NCI-H82 (cell line): ENCODE measurements around the gene C1orf174.

ENCODE experiments used
- DNase-seq: peaks from one replicate; lab custom pipeline; 2025; lab: John Stamatoyannopoulos, UW

The C1orf174 gene

GRCh38 chr1:3868464-3869006, 31.5 kb downstream of the C1orf174 start:
- no peak for DNase-seq

GRCh38 chr1:3865606-3866160, 34.4 kb downstream of the C1orf174 start:
- DNase-seq: peak; percentile 55

GRCh38 chr1:3864884-3865283, 35.2 kb downstream of the C1orf174 start:
- no peak for DNase-seq

DNA sequence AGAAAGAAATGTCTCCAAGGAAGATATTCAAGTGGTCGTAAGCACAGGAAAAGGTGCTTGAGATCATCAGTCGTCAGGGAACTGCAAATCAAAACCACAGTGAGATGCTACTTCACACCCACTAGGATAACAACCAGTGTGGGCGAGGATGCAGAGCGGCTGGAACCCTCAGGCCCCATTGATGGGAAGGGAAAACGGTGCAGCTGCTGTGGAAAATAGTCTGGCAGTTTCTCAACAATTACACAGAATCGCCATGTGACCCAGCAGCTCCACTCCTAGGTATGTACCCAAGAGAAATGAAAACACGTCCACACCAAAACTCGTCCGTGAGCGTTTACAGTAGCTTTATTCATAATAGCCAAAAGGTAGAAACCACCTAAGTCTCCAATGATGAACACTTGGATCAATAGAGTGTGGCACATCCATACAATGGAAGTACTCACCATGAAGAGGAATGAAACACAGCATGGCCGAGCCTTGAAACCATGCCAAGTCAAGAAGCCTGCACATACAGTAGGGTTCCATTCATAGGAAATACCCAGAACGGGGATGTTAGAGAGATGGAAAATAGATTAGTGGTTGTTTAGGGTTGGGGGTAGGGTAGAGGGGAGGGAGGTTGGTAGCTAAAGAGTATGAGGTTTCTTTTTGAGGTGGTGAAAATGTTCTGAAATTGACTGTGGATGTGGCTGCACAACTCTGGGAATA, 36.7 kb downstream of the C1orf174 start:
- no peak for DNase-seq

DNA sequence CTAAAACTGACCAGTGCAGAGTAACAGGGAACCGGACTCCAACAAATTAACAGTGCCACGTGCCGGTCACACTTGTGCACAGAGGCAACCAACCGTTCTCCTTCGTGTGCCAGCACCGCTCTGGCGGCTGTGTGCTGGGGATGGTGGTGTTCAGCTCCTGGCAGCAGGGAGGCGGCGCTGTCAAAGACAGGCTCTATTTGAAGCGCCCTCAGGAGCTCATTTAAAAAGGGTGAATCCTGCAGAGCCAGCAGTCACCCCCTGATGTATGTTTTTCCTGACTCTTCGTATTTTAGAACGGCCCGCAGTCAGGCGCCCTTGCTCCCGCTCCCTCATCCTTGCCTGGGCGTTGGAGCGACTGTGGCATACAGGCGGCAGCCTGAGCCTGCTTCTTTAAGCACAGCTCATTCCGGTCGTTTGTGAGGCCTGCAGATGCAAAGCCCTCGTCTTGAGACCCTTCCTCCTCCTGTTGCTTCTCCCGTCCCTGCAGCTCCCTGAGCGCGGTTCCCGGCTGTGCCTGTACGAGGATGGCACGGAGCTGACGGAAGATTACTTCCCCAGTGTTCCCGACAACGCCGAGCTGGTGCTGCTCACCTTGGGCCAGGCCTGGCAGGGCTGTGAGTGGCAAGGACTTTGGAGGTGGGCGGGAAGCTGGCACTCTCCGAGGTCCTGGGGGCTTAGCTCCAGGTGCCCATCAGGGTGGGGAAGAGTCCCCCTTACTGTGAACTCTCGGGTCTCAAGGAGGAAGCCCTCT, 41.7 kb downstream of the C1orf174 start:
- DNase-seq: peak; percentile 30

- DNase-seq: no peak
Observed at GRCh38 chr1:3857791-3858129, 42.3 kb downstream of the C1orf174 start.

DNA sequence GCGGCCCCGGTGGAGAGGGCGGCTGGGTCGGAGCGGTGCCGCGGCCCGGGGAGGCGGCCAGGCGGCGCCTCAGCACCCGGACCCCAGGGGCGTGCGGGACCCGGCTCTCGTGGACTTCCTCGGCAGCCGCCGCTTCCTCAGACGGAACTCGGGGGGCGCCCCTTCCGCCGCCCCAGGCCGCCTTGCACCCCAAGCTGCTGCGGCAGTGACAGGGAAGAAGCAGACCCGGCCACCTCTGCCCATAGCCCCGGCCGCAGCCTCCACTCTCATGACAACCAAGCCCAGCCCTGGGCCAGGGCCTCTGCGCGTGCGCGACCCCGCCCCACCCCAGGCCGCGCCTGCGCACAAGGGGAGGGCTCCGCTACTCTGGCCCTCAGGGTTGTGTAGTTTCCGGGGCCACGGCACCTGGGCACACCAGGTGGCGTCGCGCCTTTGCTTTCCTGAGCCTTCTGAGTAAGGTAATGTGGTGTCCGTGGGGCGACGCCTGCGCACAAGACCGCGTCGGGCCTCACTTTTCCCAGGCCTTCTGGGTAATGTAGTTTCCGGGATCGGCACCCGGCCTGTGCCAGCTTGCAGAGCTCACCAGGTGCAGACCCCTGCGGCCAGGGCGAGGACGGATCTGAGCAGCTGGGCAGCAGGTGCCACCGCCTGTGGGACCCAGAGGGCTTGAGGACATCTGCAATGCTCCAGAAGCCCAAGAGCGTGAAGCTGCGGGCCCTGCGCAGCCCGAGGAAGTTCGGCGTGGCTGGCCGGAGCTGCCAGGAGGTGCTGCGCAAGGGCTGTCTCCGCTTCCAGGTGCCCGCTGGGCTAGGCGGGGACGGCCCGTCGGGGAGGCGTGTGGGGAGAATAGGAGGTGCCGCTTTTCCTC, 42.9 kb downstream of the C1orf174 start, which contains the start of the genes CEP104 and DFFB:
Gene CEP104, minus strand, starts transcription at position 289 of the 868 bp plus-strand sequence. CDS start 4,804 bp downstream, outside the sequence.
Gene DFFB, plus strand, starts transcription at position 554 of the 868 bp plus-strand sequence. Its CDS starts 128 bp downstream, at position 682.
- peak; percentile 99 for DNase-seq

GRCh38 chr1:3852711-3853485, 47.2 kb downstream of the C1orf174 start:
- DNase-seq: peak; percentile 47

GRCh38 chr1:3852091-3852490, 48.0 kb downstream of the C1orf174 start:
- no peak for DNase-seq

DNA sequence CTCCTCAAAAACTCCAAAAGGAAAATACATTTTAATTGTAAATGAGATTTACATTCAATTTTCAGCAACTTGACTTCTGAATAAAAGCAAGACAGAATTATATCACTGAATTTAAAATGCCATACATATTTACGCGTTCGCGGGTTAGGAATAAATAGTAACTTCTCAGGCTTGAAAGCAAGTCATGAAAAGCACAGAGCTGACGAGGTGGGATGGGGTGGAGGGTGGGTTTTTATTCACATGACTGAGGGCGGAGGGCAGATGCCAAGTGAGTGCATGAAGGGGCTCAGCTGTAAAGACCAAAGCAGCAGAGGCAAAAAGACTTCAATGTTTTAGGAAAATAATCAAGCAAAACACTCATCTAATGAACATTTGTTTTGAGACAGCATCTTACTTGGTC, 48.8 kb downstream of the C1orf174 start:
- no peak for DNase-seq

DNA sequence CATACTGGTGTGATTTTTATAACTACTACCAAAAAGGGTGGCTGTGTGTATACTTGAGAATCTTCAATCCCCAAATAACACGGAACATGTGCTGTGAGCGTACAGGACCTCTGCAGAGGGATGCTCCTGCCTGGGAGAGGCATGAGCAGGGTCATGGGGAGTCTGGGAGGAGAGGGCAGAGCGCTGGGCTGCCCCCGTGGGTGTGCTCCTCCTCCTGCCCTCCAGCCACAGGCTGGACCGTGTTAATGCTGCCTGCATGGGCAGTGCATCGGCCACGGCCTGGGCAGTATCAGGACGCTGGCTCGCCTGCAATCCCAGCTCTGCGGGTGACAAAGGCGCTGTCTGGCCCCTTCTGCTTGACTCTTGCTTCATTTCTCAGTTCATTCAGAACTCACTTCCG, 49.2 kb downstream of the C1orf174 start:
- no peak for DNase-seq

GRCh38 chr1:3847081-3847480, 53.0 kb downstream of the C1orf174 start:
- no peak for DNase-seq

- DNase-seq: no peak
Observed at GRCh38 chr1:3846541-3846940, 53.5 kb downstream of the C1orf174 start.

GRCh38 chr1:3842912-3843311, 57.2 kb downstream of the C1orf174 start:
- DNase-seq: no peak

DNA sequence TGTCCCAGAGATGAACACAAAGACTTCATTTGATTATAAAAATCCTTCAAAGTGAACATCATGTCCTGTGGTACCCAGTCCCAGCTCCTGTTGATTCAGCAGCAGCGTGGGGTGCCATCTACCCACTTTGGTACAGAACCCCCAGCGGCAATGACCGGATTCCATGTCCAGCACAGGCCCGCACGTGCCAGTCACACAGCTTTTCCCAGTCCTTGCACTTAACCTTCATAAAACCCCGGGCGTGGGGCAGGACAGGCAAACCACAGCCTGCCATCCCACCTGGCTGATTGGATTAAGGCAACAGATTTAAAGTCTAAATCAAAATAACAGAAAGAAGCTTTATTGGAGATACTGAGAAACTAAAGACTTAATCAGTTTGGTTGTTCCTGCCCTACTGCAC, 58.6 kb downstream of the C1orf174 start:
- peak; percentile 86 for DNase-seq
